ENCODE data around the gene RAPGEF2.
"Not testable (repeated sequence)": the region's sequence is repeated elsewhere in the genome, so short reads cannot be mapped to it uniquely, and the experiment has no call there.

Gene RAPGEF2

DNA sequence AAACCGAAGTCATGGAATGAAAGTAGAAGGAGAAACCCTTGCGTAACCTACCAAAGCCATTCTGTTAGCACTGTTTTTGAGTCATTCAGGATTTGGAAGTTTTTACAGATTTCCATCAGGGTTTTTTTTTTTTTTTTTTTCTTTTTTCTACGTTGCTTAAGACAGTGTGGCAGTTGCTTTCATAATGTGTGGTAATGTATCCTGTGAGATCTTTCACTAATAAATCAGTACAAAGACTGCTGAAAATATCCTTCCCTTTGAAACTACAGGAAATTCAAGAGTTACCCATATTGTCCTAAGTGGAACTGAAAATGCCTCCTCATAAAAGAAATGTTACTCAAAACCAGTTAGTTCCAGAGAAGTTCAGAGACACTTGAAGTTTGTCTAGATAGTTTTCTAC lies 137.8 kb downstream of the RAPGEF2 start:
- DNase-seq (ENCODE audit: low read depth): no peak

DNA sequence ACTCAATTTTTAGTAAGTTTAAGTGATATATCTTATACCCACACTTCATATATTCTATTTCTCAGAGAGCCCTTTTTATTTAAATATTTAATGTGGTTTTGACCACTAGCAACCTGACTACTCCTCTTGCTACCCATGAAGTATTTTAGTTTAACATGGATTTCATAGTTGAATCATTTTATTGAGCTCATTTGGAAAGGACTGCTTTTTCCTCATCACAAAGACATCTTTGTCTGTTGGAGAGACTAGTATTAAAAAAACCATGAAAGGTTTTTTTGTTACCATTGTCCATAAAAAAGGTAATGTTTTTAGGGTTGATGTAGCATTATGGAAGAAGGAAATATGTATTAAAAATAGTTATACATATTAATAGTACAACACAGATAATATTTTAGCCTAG lies 139.5 kb downstream of the RAPGEF2 start:
- DNase-seq (ENCODE audit: low read depth): no peak

DNA sequence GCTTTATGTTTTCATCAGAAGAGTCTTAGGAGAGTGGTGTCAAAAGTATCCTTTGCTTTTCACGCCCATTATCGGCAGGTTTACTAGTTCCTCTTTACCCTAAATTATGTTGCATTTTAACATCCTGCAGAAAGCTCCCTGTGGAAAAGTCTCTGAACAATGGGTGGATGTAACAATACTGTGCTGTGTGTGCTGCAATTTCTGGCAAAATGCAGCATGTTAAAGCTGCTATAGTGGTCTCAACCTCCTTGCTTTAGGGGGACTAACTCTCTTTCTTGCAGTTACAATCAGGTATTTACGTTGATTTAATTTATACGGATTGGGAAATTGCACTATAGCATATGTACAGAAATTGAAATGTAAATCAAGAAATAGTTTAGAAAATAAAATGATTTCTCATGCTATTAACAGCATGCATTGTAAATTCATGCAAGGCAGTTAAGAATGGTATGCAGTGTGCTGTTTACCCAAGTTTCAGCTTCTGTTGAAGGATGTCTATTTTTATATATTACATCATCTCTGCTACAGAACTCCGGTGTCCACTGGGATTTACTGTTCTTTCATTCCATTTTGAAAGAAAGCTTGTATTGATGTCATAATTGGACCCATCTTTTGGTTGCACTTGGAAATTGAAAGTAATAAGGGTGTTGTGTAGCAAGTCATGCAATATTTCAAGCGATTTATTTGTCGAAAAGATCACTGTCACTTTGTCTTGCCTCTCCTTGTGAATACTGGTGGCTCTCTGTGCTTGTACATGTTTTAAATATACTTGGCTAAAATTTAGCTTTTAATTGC lies 145.7 kb downstream of the RAPGEF2 start:
- no peak for DNase-seq (ENCODE audit: low read depth)

DNA sequence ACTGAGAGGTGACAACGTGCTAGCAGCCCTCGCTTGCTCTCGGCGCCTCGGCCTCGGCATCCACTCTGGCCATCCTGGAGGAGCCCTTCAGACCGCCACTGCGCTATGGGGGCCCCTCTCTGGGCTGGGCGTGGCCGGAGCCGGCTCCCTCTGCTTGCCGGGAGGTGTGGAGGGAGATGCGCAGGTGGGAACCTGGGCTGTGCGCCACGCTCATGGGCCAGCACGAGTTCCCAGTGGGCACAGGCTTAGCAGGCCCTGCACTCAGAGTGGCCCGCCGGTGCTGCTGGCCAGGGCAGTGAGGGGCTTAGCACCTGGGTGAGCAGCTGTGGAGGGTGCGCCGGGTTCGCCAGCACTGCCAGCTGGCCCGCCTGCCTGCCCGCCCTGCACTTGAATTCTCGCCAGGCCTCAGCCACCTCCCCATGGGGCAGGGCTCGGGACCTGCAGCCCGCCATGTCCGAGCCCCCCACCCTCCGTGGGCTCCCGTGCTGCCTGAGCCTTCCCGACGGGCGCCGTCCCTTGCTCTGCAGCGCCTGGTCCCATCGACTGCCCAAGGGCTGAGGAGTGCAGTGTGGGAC lies 148.0 kb downstream of the RAPGEF2 start:
- no peak for DNase-seq (ENCODE audit: low read depth)

DNA sequence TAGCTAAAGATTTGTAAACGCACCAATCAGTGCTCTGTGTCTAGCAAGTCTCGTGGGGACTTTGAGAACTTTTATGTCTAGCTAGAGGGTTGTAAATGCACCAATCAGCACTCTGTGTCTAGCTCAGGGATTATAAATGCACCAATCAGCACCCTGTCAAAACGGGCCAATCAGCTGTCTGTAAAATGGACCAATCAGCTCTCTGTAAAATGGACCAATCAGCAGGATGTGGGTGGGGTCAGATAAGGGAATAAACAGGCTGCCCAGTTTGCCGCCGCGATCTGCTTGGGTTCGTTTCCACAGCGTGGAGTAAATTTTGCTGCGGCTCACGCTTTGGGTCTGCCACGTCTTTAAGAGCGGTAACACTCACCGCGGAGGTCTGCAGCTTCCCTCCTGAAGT lies 148.7 kb downstream of the RAPGEF2 start:
- not testable (repeated sequence) for DNase-seq (ENCODE audit: low read depth)

DNA sequence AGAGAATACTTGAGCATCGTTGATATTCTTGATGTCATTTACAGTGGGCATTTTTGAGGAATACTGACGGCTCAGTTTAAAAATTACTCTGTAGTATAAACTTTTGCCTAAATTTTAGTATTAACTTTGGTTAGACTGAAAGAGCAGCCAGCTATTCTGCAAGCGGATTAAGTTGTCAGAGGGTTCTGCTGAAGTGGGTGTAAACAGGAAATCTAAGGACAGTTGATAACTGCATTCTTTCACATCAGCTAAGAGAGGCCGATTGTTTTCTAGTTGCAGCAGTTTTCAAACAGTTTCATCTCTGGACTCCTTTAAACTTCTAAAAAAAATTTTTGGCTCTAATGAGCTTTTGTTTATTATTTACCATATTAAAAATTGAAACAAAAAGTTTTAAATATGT lies 149.6 kb downstream of the RAPGEF2 start:
- no peak for DNase-seq (ENCODE audit: low read depth)

DNA sequence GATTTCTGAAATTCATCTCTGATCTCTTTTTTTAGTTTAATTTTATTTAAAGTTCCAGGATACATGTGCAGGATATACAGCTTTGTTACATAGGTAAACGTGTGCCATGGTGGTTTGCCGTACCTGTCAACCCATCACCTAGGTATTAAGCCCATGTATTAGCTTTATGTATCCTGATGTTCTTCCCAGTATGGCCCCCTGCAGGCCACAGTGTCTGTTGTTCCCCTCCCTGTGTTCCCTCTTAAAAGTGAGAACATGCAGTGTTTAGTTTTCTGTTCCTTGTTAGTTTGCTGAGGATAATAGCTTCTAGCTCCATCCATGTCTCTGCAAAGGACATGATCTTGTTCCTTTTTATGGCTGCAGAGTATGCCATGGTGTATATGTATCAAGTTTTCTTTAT lies 153.2 kb downstream of the RAPGEF2 start:
- DNase-seq (ENCODE audit: low read depth): no peak

DNA sequence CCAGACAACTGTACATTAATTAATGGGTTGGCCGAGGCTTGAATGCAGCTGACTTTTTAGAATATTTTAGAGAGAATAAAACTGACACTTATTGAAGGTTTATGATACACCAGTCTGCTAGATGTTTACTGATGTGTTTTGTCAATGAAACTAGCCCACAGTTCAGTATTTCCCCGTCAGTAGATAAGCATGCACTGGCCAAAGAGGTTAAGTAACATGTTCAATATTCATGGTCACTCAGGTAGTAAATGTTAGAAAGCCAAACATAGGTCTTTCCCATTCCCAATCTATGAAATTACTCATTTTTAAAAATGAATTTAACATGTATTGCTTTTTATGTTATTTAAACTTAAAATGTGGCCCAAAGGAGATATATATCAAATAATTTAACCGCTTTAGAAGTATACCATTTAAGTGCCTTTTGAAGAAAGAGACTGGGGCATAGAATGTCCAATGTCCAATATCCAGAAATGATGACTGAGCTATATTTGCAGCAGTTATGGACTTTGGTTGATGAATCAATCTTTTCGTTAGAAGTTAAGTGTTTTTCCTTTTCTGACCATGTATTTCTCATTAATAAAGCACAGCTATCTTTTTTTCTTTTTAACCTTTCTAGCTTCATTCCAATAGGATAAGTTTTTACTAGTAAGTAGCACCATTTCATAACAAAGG lies 156.1 kb downstream of the RAPGEF2 start:
- no peak for DNase-seq (ENCODE audit: low read depth)

DNA sequence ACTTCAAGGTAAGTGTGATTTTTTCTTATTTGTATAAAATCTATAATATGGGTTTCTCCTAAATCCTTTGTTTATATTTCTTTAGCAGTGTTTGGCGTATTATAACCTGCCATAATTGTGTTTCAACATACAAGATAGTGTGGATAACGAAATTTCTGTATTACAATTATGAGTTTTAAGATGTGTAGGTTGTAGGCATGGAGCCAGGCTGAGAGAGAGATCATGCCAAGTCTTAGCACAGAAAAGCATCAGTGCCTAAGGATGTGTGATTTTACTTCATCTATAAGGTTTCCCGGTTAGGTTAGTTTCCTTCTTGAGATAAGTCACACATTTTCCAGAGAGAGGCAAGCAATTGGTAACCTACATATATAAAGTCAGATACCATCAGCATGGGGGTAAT lies 161.2 kb downstream of the RAPGEF2 start:
- DNase-seq (ENCODE audit: low read depth): no peak

DNA sequence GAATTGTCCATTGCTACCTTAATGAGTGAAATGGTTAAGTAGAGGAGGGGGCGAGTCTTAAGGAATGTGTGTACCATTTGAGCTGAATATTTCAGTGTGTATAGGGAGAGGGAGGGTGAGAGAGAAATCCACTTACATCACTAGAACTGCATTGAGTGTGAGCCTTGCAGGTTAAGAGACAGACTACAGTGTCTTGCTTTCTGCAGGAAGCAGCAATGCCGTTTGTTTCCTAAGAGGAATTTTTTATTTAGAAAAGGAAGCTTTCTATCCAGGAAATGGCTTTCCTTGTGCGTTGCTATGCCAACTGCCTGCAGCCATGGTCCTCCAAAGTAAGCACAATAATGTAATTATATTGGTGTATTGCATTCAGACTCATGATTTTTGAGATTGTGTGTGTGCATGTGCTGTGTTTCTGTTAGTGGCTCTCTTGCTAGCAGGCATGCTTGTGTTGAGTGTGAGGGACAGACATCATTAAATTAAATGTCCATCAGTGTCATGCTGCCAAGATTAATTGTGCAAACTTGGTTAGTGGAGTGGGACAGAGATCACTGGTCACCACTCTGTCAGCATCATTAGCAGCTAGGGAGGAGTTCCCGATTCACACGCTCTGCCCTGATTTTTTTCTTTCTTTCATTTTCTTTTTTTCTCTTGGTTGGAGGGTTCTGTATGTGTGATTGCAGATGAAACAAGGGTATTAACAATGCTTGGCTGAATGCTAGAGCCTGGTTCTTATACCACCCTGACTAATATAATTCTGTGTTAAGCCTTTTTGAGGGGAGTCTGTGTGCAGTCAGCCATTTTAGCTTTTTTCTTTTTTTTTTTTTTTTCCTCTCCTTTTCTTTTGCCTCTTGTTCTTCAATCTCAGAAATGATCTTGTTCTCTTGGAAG lies 164.3 kb downstream of the RAPGEF2 start:
- no peak for DNase-seq (ENCODE audit: low read depth)

DNA sequence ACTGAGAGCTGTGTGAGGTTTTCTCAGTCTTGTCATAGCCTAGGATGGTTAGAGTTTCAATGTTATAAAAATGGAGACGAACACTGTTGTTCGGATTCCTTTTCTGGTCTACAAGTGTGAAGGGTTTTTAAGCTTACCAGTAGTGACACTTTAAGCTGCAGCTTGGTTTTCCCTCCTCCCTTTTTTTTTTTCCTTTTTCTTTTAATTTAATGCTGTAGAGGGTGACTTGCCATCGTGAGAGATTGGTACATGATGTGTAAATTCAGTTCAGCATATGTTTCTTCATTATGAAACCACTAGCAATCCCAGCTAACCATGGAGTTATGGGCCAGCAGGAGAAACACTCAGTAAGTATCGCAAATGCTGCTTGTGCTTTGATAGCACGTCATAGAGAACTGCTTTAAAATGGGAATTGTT lies 165.0 kb downstream of the RAPGEF2 start:
- DNase-seq (ENCODE audit: low read depth): no peak

DNA sequence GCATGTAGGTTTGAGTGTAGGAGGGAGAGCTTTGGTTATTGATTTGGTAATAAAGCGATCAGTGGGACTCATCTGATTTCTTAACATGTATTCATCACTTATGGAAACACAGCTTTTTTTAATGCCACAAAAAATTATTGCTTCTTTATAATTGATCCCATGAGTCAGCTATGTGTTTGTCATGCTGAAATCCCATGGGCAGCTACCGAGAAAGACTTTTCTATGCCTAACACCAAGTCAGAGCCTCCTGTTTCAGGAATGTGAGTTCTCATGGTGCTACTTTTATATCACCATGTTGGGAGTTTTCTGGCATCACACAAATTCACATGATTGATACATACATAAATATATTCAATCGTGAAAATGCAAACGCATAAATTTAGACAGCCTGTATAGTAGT lies 165.7 kb downstream of the RAPGEF2 start:
- no peak for DNase-seq (ENCODE audit: low read depth)

DNA sequence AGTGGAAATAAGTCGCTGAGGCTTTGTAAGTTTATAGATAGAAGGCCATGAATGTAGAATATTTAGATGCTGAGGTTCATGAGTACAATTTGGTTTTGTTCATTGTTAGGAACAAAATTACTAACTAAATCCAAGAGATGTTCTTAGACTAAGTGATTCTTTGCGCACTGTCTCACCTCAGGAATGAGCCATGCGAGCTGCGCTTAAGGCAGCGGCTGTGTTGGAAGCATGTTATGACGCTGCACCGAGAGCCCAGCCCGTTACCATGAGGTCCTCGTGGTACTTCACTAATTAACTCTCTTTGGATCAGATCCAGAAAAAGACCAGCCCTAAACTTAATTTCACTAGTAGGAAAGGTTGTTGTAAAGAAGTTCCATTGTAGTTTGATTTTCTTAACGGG lies 166.2 kb downstream of the RAPGEF2 start:
- DNase-seq (ENCODE audit: low read depth): no peak

DNA sequence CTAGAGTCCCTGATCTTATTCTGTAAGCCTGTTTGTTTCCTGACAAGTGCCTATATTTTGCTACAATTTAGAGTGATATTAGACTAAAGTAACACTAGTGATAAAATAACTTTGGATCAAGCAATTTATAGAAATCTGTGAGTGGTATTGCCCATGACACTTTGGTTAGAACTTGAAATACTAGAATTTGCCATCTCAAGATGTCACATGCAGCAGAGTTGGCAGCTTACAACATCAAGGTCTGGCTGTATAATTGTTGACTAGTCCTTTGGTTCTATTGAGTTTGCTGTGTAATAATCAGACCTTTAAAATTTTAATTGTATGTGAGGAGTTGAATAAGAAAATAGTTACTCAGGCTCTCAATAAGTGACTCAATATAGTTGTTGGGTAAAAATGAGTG lies 167.1 kb downstream of the RAPGEF2 start:
- DNase-seq (ENCODE audit: low read depth): no peak

DNA sequence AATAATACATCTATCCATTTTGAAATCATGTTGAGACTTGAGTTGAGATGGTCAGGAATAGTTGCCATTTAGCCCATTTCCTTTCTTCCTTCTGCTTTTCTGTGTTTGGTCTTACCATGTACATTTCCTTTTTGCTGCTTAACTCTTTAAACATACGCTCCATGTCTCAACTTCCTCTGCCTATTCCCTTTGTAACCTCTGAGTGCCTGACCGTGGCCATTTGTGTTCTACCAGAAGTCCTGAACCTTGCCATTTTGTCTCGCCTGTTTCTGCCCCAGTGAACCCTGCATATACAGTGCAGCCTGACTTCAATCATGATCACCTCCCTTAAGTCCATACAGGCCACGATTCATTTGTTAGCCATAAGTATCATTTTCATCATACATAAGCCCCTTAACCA lies 169.0 kb downstream of the RAPGEF2 start:
- no peak for DNase-seq (ENCODE audit: low read depth)

DNA sequence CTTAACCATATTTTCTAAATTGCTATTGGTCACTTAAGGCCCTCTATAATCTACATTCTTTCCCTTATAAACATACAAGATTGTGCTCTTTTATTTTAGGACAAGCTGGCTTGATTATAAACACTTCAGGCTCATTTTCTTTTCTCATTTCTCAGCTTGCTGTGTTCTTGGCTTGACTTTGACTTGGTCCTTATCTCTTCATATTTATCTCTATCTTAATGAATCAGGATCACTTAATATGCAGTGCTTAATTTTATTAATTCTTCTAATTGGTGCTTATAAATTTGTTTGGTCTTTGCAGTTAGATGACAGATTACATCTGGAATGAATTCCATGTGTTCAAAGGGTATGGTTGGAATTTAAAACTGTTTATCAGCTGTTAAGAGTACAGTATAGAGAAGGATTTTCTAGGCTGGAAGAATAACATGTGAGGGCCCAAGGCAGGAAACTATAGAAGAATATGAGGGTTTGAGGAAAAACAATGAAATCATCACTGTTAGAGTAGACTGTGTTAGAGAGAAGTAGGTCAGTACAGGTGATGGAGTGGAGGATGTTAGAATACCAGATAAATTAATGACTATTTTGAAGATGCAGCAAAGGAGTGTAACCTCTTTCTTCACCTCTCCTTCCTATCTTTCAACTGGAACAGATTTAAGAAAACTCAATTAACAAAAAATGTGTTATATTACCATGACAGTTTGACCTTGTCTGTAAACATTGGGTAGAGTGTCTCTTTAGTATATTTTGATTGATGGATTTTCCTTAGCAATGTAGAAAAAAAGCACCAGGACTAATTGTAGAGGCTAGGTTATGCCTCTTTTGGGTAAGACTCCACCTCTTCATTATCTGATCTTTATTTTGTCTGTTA lies 169.6 kb downstream of the RAPGEF2 start:
- DNase-seq (ENCODE audit: low read depth): no peak

DNA sequence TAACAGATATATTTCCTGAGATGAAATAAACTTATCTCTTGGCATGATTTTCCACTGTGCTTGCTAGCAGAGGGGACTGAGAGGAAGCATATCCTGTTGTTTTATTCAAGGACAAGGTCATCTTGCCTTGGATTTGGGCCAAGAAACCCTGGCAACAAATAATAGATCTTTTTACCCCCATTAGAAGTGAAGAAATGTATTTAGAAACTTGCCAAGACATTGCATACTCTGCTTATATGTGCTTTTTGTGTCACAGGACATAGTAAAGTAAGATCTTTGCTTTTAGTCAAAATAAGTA lies 170.2 kb downstream of the RAPGEF2 start:
- DNase-seq (ENCODE audit: low read depth): no peak

DNA sequence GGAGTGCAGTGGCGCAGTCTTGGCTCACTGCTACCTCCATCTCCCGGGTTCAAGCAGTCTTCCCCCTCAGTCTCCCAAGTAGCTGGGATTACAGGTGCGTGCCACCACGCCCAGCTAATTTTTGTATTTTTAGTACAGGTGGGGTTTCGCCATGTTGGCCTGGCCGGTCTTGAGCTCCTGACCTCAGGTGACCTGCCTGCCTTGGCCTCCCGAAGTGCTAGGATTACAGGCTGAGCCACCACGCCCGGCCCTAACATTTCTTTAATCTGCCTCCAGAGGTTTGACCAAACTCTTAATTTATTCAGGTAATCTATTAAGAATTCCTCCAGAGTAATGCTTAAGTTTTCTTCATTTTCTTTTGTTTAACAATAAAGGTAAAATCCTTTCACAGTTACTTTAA lies 171.0 kb downstream of the RAPGEF2 start:
- DNase-seq (ENCODE audit: low read depth): no peak

DNA sequence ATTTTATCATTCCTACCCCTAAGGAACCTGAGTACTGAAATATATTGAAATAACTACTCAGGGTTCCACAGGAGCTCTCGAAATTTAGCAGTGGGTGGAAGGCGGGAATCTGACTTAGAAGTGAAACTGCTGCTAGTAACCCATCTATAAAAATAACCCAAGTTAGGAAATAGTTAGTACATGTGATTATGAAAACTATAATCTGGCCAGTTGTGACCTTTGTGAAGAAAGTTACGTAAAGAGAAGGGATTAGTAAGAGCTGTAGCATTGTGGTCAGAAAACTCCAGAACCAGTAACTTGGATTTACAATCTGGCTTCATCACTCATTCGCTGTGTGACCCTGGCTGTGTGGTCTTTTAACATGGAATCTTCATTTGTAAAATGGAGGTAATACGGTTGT lies 175.5 kb downstream of the RAPGEF2 start:
- DNase-seq (ENCODE audit: low read depth): no peak

DNA sequence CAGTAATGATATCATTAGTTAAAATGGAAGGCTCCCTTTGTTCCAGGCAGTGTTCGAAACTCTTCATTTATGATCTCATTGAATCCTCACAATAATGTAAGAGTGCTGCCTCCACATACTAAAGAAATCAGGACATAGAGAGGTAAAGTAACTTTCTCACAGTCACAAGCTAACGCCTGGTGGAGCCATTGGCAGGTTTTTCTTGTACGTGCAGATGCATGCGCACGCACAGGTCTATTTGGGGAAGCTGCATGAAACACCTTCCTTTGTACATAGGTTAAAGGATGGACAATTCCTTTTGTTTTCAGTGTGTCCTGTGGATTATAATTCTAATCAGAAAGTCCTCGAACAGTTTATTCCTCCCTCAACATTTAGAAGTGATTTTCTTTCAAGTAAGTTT lies 176.2 kb downstream of the RAPGEF2 start:
- no peak for DNase-seq (ENCODE audit: low read depth)

DNA sequence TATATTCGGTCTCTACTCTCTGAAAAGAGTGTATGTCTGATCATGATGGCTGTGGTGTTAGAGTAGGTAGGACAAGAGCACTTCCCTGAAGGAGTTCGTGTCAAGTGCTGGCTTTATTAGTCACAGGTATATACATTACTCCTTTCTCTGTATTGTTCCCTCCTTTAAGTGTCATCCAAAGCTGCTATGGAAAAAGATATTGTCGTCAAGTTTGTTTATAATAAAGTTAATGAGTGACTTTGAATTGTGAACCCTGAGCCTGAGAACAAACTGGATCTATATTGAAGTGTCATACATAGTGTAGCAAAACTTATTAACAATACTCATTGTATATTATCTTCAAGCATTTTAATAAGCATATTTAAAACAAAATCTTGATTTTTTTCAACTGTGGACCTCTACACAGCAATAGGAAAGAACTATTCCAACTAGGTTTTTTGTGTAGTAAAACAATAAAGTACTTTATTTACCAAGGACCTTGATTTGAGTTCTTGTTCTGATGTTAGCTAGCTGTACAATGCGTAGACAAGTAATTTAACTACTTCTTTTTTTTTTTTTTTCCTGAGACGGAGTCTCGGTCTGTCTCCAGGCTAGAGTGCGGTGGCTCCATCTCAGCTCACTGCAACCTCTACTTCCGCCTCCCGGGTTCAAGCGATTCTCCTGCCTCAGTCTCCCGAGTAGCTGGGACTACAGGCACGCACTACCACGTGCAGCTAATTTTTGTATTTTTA lies 177.7 kb downstream of the RAPGEF2 start:
- no peak for DNase-seq (ENCODE audit: low read depth)

Data from activated T-cell treated with anti-CD3 and anti-CD28 coated beads for 1 hour (primary cell).